C4-2B (cell line): ENCODE data around the gene CDK5.

Experiments used
- CTCF ChIP-seq: fragments of 450-650 bp; conservative IDR thresholded peaks from 2 replicates; pipeline ENCODE4 v1.5.1; 2017; ENCODE audit warnings: mild to moderate bottlenecking
- ZFX ChIP-seq: fragments of 450-650 bp; IDR thresholded peaks from 2 replicates; pipeline ENCODE4 v1.6.1; 2017

- TF ChIP-seq CTCF (no peak), ZFX (no peak)
Observed at GRCh38 chr7:151051108-151051507, 6.6 kb downstream of the CDK5 start.
